CD4-positive, alpha-beta T cell treated with Interferon alpha-2 for 1 hour (primary cell): ENCODE data around the gene MKRN2.
"Not testable (repeated sequence)": the region's sequence is repeated elsewhere in the genome, so short reads cannot be mapped to it uniquely, and the experiment has no call there.

Source experiments
- DNase-seq, 2 donors: peaks; one replicate each; pipeline ENCODE4 v3.0.0-alpha.2; 2020 to 2022

MKRN2 gene, protein sequence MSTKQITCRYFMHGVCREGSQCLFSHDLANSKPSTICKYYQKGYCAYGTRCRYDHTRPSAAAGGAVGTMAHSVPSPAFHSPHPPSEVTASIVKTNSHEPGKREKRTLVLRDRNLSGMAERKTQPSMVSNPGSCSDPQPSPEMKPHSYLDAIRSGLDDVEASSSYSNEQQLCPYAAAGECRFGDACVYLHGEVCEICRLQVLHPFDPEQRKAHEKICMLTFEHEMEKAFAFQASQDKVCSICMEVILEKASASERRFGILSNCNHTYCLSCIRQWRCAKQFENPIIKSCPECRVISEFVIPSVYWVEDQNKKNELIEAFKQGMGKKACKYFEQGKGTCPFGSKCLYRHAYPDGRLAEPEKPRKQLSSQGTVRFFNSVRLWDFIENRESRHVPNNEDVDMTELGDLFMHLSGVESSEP

DNA sequence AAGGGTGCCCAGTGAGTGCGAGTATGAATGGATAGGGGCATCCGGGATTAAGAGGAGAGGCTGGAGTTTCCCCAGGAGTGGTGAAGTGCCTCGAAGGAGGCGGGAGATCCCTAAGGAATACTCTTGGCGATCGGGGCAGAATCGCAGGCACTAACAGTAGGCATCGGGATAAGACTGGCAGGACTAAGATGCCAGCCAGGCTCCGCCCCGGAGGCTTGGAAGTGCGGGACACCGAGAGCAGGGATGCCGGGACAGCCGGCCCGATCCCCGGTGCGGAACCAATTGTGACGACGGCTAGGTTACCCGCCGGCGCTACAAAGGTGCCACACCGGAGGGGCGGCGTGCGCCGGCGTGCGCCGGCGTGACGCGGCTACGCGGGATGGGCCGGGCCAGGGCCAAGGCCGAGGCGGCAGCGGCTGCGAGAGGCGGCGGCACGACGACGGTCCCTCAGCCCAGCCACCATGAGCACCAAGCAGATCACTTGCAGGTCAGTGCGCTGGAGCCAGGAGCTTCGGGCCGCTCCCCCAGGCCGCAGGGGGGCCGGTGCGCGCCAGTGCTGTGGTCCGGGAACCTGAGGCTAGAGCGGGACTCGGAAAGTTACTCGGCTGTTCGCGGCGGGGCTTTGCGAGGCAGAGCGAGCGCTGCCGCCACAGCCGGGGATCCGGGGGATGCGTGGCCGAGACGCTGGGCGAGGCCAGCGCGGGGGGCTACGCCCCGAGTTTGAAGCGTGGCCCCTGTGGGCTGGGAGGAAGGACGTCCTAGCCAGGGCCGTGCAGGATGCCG, at the start of gene MKRN2:
Gene MKRN2 (plus strand): TSS at position 398 of the 783 bp plus-strand sequence. CDS start 64 bp downstream, at position 462.
- DNase-seq: peak; percentile 80 to 89

DNA sequence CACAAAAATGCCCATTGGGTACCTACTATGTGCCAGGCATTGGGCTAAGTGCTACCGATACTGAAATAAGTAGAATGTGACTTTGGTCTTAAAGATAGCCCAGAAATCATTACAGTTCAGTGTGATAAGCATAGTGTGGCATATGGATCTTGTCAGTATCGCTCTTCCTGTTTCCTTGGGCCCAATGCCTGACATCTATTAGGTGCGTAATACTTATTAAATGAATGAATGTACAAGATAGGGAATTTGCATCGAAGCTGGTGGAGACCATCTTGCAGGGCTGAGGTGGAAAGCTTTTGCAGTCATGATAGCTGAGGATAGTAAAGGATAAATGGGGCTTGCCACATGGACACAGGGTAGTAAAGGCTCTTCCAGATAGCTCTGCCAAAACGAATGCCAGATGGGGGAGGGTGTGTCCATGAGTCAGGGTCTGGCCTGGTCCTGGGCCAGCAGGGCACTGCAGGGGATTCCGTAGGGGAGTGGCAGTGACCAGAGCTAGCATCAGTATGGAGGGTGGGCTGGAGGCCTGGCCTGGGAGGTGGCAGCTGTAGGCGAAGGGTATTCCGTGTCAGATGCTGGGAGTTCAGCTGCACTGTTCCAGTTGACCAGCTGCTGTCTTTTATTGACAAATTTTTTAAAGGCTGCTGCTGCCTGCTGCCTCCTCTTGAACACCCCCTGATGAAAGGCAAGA, 49.2 kb upstream of the MKRN2 start:
- DNase-seq: no peak

DNA sequence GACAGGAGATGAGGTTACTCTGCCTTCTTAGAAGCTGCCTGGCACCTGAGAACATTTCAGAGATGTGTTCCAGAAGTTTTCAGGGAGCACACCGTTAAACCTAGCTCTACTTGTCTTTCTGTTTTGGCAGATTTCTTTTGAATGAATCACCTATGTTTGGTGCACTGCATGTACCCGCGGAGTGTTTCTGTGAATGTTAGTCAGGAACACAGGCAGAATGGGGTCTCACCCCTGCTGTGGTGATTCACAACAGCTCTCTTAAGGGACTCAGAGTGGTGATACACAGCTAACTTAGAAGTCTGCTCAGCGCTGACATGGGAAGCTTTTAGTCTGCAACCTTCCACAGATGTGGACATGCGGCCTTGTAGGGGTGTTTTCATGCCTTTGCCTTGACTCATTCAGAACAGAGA, 48.6 kb upstream of the MKRN2 start:
- DNase-seq: no peak

DNA sequence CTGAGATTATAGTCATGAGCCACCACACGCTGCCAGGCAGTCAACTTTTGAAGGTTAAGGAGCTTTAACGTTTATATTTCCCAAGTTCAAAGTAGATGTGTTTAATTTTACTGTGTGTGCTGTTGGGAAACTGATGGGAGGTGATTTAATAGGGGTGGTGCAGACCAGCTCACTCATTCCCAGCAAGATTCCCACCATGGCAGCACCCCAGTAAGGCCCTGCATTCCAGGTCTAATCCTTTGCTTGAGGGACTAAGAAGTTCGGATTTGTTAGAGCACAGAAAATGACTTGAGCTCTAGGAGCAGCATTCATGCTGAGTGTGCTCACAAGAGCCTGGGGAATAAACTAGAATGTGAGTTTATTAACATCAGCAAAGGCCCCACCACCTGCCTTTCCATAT, 47.4 kb upstream of the MKRN2 start:
- DNase-seq: no peak

DNA sequence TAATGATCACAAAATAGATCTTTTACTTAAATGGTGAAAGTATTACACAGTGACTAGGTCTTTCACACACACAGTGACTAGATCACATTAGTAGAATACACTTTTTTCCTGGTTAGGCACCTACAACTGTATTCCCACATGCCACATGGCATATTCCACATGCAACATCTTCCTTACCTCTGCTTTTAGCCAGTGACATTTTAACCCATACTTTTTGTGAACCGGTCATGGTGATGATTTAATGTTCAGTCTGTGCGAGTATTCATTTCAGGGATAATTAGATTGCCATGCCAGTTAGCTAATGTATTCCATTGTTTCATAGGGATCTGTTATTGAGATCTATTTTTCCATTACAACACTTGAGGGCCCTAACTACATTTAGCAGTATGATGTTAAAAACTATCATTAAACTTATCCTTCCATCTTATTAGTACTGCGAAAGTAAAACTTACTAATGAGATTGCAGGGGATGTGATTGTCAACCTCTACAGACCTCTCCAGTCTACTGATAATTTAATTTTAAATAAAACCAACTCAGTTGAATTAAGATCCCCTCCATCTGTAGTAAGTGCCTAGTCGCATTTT, 44.3 kb upstream of the MKRN2 start:
- DNase-seq: no peak

DNA sequence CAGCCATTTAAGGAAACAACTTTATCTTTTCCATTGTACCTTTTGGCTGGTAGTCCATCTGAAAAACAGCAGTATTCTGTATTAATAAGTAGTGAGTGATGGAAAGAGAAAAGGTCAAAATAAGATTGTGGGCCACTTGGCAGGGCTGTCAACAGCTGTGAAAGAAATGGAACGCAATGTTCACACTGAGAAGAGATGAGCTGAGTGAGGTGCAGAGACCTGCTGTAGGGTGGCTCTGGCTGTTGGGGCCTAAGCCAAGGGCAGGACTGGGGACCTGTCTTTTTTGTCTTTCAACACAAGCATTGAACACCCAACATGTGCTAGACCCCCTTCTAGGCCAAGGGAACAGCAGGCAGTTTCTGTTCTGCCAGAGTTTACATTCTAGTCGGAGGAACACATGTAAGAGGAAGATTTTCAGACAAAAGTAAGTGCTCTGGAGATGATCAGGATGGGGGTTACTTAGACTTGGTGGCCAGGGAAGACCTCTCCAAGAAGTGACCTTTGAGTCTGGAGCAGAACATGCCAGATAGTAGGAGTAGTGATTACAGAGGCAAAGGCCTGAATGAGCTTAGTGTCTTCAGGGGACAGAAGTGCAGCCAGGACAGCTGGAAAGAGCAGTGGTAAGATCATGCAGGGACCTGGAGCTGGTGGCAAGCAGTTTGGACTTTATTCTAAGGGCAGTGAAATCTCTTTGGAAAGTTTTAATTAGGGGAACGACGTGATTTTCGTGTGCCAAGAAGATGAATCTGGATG, 43.0 kb upstream of the MKRN2 start:
- no peak for DNase-seq

DNA sequence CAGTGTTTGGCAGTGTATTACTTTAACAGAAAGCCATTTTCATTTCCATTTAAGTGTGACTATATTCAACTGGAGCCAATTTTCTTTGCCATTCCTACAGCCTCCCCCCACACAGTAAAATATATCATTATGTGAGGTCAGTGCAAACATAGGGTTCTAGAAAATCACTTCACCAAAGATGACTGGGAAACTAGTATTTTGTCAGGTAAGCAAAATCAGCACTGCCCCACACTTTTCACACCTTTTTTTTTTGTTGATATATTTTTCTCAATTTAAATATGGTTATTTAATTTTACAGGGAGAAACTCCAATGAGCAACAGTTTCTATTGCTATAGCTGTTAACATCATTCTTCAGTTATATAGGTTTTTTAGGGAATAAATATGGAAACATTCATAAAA, 41.3 kb upstream of the MKRN2 start:
- no peak for DNase-seq

DNA sequence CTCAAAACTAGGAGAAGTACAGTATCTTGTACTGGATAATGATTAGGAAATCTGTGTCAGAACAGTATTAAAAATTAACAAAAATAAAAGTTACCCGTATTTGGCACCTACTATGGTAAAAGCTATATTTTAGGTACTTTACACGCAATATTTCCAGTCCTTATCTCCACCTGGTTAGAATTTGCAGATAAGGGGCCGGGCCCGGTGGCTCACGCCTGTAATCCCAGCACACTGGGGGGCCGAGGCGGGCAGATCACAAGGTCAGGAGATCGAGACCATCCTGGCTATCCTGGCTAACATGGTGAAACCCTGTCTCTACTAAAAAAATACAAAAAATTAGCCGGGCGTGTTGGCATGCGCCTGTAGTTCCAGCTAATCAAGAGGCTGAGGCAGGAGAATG, 40.0 kb upstream of the MKRN2 start:
- no peak for DNase-seq

DNA sequence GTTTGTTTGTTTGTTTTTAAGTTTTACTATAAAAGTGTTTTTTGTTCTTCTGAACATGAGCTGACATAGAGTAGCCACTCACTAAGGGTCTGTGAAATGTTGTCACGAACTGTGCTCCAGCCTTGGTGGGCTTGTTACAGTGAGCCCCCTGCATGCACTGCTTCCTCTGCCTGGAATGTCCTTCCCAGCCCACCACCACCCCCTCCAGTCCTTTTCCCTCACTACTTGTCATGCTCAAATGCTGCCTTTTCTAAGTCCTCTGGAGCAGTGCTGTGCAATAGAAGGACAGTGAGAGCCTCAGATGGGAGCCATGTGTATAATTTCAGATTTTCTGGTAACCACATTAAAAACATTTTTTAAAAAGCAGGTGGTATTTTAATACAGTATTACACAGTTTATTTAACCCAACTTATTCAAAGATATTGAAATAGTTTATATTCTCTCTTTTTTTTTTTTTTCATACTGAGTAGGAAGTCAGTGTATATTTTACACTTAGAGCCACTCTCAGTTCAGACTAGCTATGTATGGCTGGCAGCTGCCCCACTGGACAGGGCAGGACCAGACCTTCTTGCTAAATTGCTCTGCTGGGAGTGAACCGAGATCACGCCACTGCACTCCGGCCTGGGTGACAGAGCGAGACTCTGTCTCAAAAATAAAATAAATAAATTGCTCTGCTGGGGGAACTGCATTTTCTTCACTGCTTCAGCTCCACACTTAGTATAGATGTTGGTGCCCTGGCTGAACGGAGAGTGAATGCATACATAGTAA, 38.4 kb upstream of the MKRN2 start:
- no peak for DNase-seq

DNA sequence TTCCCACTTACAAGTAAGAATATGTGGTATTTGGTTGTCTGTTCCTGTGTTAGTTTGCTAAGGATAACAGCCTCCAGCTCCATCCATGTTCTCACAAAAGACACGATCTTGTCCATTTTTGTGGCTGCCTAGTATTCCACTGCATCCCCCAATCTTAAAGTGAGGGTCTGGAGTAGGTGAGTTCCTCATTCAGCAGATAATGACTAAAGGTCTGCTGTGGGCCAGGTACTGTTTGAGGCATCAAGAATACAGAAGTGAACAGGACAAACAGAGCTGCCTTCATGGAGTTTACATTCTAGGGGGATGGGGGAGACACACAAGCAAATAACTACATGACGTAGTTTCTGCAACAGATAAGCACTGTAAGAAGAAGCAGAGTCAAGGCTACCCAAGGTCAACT, 35.9 kb upstream of the MKRN2 start:
- no peak for DNase-seq

DNA sequence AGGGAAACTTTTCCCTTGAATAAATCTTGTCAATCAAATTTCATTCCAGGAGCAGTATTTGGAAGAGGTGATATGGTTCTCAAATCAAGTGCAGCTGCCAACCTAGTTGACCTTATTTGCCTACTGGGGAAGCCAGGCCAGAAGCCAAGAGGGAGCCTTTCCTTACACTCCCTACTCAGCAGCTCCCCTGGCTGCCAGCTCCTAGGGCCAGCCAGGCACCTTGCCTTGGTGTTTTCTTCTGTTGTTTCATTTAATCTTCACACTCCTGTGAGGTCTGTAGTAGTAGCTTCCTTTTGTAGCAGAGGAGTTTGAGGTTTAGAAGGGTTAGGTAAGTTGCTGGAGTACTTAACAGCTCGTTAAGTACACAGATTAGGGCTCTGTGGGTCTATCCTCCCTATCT, 34.2 kb upstream of the MKRN2 start:
- no peak for DNase-seq

DNA sequence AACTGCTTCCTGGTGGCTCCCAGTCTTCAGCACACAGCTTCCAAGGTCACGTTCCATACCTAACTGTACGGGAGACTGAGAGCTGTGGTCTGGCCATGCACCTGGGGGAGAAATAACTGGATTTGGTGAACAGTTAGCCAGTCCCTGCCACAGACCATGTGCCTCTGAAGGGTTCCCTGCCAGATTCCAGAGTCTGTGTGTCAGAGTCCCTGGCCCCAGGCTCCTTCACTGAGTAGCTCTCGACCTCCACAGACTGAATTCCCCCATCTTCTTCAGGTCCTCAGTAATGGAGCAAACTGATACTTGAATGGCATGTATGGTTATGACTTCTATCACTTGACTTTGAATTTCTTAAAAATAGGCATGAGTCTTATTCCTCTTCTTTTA, 29.1 kb upstream of the MKRN2 start:
- DNase-seq: no peak

DNA sequence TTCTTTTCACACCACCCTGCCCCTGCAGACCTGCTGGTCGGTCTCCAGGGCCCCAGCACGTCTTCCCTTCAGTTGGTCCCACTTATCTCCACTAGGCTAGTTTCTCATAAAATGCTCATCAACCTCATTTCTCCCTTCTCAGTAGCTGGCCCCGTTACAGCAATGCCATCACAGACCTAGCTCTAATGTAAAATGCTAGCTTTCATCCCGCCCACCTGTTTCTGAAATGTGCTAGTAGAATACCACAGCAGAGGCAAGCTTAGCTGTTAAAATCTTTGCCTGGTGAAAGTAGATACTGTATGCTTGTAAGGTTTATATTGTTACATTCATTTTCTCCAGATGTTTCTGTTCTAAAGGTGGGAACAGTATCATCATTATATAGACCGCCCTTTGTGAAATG, 24.7 kb upstream of the MKRN2 start:
- no peak for DNase-seq

DNA sequence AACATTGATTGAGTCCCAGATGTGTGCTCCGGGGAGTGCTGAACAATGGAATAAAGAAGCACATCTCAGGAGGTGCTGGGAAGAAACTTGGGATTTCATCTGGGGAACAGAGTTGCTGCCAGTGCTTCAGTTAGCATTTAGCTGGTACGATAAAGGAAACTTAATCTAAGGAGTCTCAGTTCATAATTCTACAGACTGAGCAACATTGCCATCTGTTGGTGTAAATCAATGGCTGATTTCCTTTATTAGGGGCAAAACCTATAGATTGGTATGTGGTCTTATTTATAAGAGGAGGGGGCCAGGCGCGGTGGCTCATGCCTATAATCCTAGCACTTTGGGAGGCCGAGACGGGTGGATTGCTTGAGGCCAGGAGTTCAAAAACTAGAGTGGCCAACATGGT, 20.5 kb upstream of the MKRN2 start:
- no peak for DNase-seq

DNA sequence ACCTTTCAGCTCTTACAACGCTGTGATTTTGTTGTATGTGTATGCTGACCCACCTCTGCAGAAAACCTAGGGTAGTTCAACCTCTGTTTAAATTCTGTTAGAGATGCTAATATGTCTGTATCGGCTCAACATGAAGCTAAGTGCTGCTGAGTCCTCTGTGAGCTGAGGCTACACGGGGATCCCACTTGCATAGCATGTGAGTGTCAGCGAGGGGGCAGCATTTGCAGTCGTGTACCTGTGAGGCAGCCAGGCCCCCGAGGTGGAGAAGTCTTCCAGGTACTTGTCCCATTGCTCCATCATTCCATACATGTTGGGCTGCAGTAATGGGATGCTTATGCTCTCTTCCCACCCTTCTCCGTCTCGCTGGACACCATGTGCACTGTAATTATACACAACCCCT, 15.3 kb upstream of the MKRN2 start:
- no peak for DNase-seq

DNA sequence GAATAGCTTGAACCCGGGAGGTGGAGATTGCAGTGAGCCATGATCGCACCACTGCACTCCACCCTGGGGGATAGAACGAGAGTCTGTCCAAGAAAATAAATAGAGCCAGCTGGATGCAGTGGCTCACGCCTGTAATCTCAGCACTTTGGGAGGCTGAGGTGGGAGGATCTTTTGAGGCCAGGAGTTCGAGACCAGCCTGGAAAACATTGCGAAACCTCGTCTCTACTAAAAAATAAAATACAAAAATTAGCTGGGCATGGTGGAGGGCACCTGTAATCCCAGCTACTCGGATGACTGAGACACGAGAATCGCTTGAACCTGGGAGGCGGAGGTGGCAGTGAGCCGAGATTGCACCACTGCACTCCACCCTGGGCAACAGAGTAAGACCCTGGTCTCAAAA, 13.4 kb upstream of the MKRN2 start:
- not testable (repeated sequence) for DNase-seq

DNA sequence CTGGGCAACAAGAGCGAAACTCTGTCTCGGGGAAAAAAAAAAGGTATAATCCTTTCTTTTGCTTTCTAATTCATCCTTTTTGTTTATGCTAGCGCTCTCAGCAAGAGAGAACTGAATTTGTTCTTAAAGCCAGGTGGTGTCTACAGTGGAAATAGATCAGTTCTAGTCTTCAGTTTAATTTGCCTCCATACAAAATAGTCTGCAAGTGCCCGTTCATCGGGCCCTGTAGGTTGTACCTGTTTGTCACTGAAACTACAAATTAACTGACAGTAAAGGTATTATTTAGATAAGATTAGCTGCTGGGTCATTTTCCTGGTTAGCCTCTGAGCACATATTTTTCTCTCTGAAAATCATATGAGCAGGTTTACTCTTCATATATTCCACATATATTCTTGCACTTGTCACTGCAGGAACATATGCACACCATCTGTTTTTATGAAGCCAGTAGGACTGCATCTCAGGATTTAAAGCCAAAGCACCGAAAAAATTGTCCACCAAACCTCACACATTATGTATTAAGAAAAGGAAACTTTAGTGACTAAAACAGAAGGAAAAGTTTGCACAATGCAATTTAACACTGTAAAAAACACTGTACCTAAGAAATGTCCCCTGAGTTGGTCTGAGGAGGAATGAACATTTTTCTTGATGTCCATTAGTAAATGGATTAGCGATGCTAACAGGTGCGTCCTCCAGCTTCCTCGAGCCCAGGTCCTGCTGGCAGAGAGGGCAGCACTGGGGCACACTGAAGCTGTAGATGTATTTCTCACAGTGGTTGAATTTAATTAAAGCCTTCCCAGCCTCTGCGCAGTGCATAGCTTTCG, 12.0 kb upstream of the MKRN2 start:
- no peak for DNase-seq

DNA sequence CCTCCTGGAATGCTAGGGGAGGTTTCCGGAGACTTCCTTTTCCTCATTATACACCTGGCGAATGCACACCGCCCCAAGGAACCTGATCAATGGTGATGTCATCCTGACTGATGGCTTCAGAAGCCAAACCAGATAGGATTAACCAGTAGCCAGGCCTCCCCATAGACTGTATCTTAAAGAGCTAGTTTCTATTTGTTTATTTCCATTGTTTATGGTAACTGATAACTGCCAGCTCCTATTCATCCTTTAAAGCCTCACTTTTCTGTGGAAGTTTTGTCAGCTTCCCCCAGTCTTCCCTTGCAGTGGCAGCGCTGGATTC, 11.5 kb upstream of the MKRN2 start, which contains the start of gene MKRN2OS:
Gene MKRN2OS (minus strand): TSS at position 27 of the 319 bp plus-strand sequence. CDS start 35 bp downstream, outside the sequence.
- no peak for DNase-seq

DNA sequence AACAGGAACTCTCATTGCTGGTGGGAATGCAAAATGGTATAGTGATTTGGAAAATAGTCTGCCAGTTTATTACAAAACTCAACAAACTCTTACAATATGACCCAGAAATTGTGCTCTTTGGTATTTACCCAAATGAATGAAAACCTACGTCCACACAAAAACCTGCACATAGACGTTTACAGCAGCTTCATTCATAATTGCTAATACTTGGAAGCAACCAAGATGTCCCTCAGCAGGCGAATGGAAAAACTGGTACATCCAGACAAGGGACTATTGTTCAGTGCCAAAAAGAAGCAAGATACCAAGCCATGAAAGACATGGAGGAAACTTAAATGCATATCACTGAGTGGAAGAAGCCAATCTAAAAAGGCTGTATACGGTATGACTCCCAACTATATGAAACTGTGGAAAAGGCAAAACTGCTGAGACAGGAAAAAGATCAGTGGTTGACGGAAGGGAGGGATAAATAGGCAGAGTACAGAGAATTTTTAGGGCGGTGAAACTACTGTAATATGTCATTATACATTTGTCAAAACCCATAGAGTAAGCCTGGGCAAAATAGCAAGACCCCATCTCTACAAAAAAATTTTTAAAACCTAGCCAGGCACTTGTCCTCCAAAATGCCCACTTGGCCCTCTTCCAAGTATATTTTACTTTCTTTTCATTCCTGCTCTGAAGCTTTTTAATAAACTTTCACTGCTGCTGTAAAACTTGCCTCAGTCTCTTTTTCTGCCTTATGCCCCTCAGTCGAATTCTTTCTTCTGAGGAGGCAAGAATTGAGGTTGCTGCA, 6.7 kb upstream of the MKRN2 start:
- no peak for DNase-seq

DNA sequence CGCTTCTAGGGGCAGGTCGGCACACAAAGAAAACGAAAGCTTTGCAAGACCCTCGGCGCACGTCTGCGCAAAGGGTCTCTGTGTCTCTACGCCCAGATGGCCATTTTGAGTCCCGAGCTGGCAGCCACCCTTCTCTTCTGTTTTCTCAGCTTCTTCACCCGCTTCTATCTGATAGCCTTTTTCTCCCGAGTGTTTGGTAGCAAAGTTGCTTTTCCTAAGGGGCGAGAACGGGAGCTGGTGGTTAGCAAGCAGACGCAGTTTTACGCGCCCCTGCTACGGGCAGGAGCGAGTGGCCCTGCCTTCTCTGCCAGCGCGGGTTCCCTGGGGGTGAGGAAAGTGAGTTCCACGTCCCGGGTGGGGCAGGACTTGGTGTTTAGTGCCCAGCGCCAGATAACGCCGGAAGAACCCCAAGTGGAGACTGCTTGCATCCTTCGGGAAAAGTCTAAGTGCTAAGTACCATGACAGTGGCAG, 2.9 kb upstream of the MKRN2 start:
- no peak for DNase-seq
